NT2/D1 (cell line): ENCODE results near the gene GALR1.

Source experiments
- DNase-seq: peaks from one replicate; pipeline ENCODE4 v3.0.0-alpha.2; 2011; ENCODE audit warnings: low read depth, low spot score
- H3K27me3 ChIP-seq: 2 replicates; pipeline ENCODE4 v1.6.0; 2011; ENCODE audit warnings: mild to moderate bottlenecking; ENCODE audit not compliant: insufficient read length, insufficient read depth
- H3K36me3 ChIP-seq: 2 replicates; pipeline ENCODE4 v1.6.1; 2011; ENCODE audit warnings: mild to moderate bottlenecking, low read length, mixed read lengths; ENCODE audit not compliant: insufficient read depth, insufficient read length
- H3K4me1 ChIP-seq: 2 replicates; pipeline ENCODE4 v1.5.1; 2011; ENCODE audit not compliant: insufficient read depth, insufficient read length
- H3K4me3 ChIP-seq: 2 replicates; pipeline ENCODE4 v1.5.1; 2011; ENCODE audit warnings: low read depth; ENCODE audit not compliant: insufficient read length
- H3K9ac ChIP-seq: 2 replicates; pipeline ENCODE4 v1.6.0; 2011; ENCODE audit warnings: low read depth; ENCODE audit not compliant: insufficient read length
- H3K9me3 ChIP-seq: 2 replicates; pipeline ENCODE4 v1.5.1; 2011; ENCODE audit warnings: mild to moderate bottlenecking, low read length; ENCODE audit not compliant: insufficient read depth
- SUZ12 ChIP-seq: IDR thresholded peaks from 2 replicates; pipeline ENCODE4 v1.6.1; 2011; ENCODE audit not compliant: insufficient read length, insufficient read depth; ENCODE audit errors: extremely low read depth
- YY1 ChIP-seq: IDR thresholded peaks from 2 replicates; pipeline ENCODE4 v1.6.1; 2011; ENCODE audit not compliant: insufficient read length, insufficient read depth
- ZNF274 ChIP-seq: IDR thresholded peaks from 2 replicates; pipeline ENCODE4 v1.6.1; 2011; ENCODE audit warnings: mild to moderate bottlenecking, low read depth, low read length

Gene GALR1

DNA sequence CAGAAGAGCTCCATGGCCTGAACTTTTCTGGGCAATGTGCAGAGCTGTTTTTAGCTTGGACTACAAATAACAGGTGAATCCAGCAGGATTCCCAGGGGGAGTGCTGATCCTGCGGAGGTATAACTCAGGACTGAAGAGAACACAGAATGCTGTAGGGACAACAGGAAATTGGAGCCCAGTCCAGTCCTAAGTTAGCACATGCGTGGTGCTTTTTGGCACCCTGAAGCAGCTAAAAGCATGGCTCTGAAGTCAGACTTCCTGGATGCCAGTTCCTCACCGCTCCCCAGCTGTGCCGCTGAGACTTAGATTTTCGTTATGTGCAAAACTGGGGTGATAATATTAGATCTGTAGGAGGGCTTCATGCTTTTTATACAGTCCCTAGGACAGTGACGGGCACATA, 58.6 kb downstream of the GALR1 start:
- no peak for TF ChIP-seq YY1
- no peak for TF ChIP-seq SUZ12
- no peak for TF ChIP-seq ZNF274
- Histone ChIP-seq H3K4me1 (no peaks in the 10 kb centered on the region), H3K9ac (no peak overlapping the region), H3K4me3 (no peak overlapping the region), H3K36me3 (no peaks in the 10 kb centered on the region), H3K9me3 (no peaks in the 10 kb centered on the region), H3K27me3 (no peaks in the 10 kb centered on the region)
- no peak for DNase-seq

DNA sequence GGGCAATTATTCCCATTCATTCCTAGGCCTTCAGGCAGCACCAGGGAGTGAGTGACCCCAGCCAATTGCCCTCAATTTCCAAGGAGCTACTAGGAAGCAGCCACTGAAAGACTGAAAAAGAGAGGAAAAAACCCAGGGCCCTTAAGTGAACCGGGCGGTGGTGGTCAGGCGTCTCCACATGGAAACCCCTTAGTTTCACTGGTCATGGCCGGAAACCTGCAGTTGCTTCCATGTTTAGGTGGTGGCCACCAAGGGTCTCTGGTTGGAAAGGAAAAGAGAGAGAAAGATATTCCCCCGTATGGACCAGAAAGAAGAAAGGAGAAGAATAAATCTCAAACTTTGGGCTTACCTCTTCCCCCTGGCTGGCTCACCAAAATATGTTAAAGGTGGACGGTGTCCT, 64.9 kb downstream of the GALR1 start:
- Histone ChIP-seq H3K4me3 (no peak overlapping the region), H3K36me3 (no peaks in the 10 kb centered on the region), H3K4me1 (no peaks in the 10 kb centered on the region), H3K27me3 (no peaks in the 10 kb centered on the region), H3K9ac (no peak overlapping the region), H3K9me3 (no peaks in the 10 kb centered on the region)
- TF ChIP-seq ZNF274 (no peak), SUZ12 (no peak), YY1 (no peak)
- no peak for DNase-seq

DNA sequence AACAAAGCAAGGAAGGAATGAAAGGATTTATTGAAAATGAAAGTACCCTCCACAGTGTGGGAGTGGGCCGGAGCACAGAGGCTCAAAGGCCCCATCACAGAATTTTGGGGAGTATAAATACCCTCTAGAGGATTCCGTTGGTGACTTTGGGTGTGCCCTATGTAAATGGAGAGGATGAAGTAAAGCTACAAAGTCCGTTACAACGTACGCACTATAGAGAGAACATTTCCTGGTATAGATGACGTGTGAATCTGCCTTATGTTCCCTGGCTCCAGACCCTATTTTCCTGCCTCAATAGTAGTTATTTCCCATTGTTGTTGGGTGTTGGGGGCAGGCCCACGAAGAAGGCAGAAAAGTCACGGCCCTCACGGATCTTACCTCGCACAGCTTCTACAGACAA, 65.3 kb downstream of the GALR1 start:
- Histone ChIP-seq H3K36me3 (no peaks in the 10 kb centered on the region), H3K27me3 (no peaks in the 10 kb centered on the region), H3K9ac (no peak overlapping the region), H3K4me3 (no peak overlapping the region), H3K9me3 (no peaks in the 10 kb centered on the region), H3K4me1 (no peaks in the 10 kb centered on the region)
- DNase-seq, result no peak
- no peak for TF ChIP-seq SUZ12
- no peak for TF ChIP-seq YY1
- TF ChIP-seq ZNF274, result no peak

DNA sequence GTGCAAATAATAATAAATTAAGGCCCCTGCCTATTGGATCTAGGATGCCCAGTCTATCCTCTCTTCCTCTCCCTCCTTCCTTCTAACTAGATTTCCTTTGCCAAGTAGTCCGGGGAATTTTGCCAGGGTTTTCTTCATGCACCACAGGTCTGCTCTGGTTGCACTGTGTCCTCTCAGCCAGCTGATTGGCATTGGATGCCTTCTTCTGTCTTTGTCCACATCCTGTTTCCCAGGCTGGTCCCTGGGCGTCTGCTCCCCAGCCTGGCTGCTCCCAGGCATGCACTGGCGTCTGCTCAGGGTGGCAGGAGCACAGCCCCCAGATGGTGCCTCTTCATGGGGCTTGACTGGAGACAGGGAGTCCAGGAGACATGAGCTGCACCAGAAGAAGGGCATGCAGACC, 66.4 kb downstream of the GALR1 start:
- DNase-seq, result no peak
- Histone ChIP-seq H3K9me3 (no peaks in the 10 kb centered on the region), H3K4me3 (no peak overlapping the region), H3K9ac (no peak overlapping the region), H3K27me3 (no peaks in the 10 kb centered on the region), H3K36me3 (no peaks in the 10 kb centered on the region), H3K4me1 (no peaks in the 10 kb centered on the region)
- no peak for TF ChIP-seq ZNF274
- no peak for TF ChIP-seq SUZ12
- no peak for TF ChIP-seq YY1

DNA sequence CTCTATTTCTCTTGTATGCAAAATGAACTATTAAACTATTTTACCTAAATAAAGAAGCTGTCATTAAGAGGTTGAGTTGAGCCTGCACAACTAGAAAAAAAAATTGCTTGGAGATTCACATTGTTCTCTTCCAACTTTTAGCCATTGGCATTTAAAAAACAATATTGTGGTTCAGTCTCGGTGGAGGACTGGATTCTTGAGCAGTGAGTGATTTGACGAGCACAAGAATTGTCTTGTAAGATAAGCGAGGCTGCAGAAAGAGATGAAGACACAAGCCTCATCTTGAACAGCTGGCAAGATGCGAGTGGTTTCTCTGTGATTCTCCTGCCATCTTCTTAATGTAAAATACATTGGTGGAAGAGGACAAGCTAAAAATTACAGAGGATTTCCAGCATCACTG, 67.0 kb downstream of the GALR1 start:
- Histone ChIP-seq H3K9ac (no peak overlapping the region), H3K27me3 (no peaks in the 10 kb centered on the region), H3K4me1 (no peaks in the 10 kb centered on the region), H3K9me3 (no peaks in the 10 kb centered on the region), H3K4me3 (no peak overlapping the region), H3K36me3 (no peaks in the 10 kb centered on the region)
- no peak for DNase-seq
- TF ChIP-seq YY1 (no peak), SUZ12 (no peak), ZNF274 (no peak)

DNA sequence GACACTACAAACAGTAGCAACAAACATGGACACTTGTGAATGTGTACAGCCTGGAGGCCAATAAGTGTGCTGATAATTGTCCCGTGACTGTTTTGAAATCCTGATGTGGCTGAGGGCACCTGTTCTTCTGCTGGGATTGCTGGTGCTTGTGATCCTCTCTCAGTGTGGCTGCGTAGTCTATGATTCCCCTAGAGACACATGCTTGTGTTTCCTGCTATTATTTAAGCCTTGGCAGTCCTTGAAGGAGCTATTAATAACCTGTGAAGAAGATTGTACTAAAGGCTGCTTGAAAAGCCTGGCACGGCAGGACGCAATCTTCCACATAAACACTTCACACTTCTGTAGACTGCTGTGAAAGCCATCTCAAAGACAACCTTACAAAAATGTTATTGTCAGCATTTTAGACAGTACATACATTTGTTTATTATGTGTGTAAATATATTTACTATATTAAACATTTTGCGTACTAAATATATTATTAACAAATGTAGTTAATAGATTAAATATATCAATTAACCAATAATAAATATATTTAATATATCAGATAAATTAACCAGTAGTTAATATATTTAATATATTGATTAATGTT, 71.4 kb downstream of the GALR1 start:
- no peaks in the 10 kb centered on the region for H3K4me1 ChIP-seq
- no peaks in the 10 kb centered on the region for H3K36me3 ChIP-seq
- DNase-seq, result no peak
- TF ChIP-seq YY1, result no peak
- no peak for TF ChIP-seq ZNF274
- no peak for TF ChIP-seq SUZ12
- H3K9me3 ChIP-seq, result no peaks in the 10 kb centered on the region
- H3K9ac ChIP-seq, result no peak overlapping the region
- H3K4me3 ChIP-seq, result no peak overlapping the region
- H3K27me3 ChIP-seq, result no peaks in the 10 kb centered on the region

DNA sequence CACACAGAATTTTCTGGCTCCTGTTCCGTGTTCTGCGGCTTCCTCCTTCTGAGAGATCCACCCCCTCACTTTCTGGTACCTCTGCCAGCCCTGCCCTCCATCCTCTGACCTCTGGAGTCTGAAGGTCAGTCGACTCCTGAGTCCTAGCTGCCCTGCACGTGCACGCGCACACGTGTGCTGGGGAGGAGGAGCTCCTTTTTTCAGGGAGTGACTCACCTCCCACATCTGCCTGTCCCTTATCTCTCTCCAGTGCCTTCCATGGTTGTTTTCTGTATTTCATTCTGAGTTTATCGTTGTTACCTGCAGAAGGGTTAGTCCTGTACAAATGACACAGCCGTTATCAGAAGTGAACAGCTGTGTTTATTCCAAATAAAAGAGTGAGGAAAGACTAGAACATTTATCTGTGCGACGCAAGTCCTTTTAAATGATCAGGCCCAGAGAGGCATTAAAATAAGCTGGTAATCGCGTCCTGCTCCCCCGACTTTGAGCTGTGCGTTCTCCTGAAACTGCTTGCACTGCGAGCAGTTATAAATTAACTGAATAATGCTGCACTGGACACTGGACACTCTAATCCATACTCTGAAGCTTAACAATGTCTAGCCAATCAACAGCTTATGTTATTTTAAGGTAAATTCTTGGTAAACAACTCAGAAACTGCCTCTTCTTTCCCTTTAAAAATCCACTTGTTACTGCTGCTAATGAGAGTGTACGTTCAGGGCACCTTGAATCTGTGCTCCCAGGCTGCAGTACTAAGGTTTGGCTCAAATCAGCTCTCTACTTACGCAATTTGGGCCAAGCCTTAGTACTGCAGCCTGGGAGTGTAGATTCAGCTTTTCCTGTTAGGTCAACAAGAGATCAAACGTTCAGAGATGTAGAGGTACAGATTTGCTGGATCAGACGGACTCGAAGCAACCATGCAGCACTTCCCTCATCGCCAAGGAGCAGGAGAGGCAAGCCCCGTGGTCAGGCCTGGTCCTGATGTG, 72.5 kb downstream of the GALR1 start:
- Histone ChIP-seq H3K9ac (no peak overlapping the region), H3K27me3 (no peaks in the 10 kb centered on the region), H3K9me3 (no peaks in the 10 kb centered on the region), H3K4me1 (no peaks in the 10 kb centered on the region), H3K4me3 (no peak overlapping the region), H3K36me3 (no peaks in the 10 kb centered on the region)
- no peak for DNase-seq
- TF ChIP-seq YY1 (no peak), ZNF274 (no peak), SUZ12 (no peak)
